GM18520 (cell line): ENCODE measurements around the gene RNF4.
"Not testable (repeated sequence)": the region's sequence is repeated elsewhere in the genome, so short reads cannot be mapped to it uniquely, and the experiment has no call there.

Experiments
- ATAC-seq: cut with Tn5 transposase; IDR thresholded peaks from one replicate; pipeline ENCODE4 v1.9.1; 2021; ENCODE audit not compliant: unreplicated experiment

RNF4 gene

GRCh38 chr4:2468456-2469191 is at the start of gene RNF4:
RNF4 (plus strand) TSS chr4:2469106; CDS start chr4:2490494, 21,388 bp downstream.
- ATAC-seq, result peak; percentile 76

DNA sequence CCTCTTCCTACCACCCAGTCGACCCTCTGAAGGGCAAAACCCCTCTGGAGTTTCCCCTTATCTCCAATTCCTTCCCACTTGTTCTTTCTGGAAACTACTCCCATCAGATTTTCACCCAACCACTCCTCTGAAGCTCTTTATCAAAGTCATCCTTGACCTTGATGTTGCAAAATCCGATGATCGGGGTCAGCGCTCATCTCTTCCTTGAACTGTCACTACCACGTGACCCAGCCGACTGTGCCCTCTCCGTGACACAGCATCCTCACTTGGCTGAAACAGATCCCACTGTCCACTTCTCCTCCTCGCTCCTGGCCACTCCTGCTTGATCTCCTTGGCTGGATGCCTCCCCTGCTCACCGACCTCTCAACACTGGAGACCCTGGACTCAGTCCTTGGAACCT is 49.1 kb upstream of the RNF4 start:
- no peak for ATAC-seq

- no peak for ATAC-seq
These were observed 47.0 kb upstream of the RNF4 start for GRCh38 chr4:2421928-2422327.

DNA sequence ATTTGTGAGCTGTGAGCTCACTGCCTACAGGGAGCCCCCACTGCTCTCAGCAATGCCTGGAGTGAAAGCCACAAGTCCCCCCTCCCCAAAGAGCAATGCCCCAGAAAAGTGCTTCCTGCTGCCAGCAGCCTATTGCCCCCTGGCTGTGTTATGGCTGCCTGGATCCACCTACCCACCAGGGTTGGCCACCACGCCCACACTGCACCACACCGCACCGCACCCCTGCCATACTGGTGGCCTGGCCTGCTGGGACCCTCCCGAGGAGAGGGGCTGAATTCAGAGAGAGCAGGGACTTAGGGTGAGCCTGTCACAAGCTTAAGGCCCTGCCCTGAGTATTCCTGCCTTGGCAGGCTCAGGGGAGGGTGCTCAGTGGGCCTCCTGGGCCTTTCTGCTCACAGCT is 45.8 kb upstream of the RNF4 start:
- ATAC-seq, result no peak

GRCh38 chr4:2423695-2424094 is 45.2 kb upstream of the RNF4 start:
- no peak for ATAC-seq

GRCh38 chr4:2424581-2424980 is 44.3 kb upstream of the RNF4 start:
- no peak for ATAC-seq

GRCh38 chr4:2425386-2426068 is 43.4 kb upstream of the RNF4 start:
- ATAC-seq, result no peak

GRCh38 chr4:2426069-2426397 is 42.9 kb upstream of the RNF4 start:
- no peak for ATAC-seq

DNA sequence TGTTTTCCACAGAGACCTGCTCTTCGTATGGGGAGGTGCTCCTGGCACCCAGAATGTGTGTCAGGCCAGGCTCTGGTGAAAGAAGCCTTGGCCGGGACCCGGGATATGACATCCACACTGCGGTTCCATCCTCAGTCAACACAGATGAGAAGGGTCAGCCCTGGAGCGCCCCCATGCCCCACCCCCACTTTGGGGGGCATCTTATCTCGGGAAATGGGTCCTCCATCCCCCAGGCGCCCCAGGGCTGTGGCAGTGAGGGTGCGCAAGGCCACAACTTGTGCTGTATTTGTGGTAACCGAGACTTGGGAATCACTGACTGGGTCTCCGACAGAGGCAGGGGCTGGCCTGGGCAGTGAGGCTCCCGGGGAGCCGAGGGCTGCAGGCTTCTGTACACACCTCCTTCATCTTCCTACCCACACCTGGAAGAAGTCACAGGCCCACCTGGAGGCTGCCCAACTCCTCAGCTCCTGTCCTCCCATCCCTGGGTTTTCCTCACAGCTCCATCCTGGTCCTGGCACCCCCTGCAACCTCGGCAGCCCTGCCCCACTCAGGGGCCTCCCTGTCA is 42.1 kb upstream of the RNF4 start:
- ATAC-seq, result no peak

GRCh38 chr4:2427383-2428334 is 41.2 kb upstream of the RNF4 start:
- no peak for ATAC-seq

DNA sequence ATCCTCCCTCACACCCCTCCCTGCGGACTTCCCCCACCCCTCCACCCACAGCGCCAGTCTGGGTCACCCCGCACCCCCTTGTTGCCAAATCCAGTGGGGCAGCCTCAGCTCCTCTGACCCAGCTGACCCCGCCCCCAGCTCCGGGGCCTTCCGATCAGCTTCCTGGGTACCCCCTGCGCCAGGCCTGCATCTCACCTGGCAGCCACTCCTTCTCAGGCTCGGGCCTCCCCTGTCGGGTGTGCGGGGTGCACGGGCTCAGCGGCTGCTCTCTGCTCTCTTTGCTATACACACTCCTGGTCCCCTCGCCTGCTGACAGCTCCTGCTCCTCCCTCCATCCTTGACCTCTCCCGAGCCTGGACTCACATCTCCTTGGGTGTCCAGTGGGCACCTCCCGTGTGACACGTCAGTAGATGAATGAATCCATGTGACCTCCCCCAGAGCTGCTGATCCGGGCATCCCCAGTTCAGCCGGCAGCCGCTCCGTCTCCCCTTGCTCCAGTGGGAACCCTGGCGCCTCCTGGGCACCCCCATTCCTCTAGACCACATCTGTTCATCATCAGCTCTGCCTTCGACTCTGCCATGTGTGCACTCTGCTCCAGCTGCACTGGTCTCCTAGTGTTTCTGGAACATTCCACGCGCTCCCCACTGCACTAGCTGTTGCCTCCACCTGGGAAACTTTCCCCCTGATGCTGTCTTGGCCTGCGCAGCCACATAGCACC is 40.3 kb upstream of the RNF4 start:
- no peak for ATAC-seq

DNA sequence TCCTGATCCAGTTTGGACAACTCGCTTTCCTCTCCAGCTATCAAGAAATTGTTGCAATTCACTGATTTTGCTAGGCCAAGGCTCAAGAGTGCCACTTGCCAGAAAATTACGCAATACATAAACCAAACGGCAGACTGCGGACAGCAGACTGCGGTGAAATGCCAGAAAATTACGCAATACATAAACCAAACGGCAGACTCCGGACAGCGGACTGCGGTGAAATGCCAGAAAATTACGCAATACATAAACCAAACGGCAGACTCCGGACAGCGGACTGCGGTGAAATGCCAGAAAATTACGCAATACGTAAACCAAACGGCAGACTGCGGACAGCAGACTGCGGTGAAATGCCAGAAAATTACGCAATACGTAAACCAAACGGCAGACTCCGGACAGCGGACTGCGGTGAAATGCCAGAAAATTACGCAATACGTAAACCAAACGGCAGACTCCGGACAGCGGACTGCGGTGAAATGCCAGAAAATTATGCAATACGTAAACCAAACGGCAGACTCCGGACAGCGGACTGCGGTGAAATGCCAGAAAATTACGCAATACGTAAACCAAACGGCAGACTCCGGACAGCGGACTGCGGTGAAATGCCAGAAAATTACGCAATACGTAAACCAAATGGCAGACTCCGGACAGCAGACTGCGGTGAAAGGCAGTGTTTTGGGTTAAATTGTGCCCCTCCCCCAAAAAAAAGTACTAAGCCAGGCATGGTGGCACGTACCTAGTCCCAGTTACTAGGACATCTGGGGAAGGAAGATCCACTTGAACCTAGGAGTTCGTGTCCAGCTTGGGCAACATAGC is 38.8 kb upstream of the RNF4 start:
- not testable (repeated sequence) for ATAC-seq

GRCh38 chr4:2432004-2432403 is 36.9 kb upstream of the RNF4 start:
- no peak for ATAC-seq

DNA sequence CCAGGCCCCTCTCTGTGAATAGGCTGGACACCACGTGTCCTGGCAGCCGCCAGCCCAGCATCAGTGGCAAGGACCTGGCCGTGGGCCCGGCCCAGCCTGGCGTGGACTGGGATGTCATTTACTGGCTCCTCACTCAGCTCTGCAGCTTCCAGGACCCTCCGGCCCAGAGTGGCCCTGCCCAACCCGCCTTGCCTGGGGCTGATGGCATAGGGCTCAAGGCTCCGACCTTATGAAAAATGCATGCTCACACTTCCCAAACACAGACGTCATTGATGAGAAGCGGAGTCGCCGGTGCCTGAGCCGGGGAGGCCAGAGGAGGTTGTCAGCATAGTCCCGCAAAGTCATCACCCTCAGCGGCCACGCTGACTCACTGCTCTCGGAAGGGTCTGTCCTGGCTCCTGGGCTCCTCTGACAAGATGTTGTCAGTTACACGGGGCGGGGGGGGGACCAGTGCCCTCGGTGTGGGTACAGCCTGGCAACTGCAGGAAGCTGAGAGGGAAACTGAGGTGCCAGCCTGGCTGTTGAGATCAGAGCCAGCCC is 35.8 kb upstream of the RNF4 start:
- ATAC-seq, result no peak

DNA sequence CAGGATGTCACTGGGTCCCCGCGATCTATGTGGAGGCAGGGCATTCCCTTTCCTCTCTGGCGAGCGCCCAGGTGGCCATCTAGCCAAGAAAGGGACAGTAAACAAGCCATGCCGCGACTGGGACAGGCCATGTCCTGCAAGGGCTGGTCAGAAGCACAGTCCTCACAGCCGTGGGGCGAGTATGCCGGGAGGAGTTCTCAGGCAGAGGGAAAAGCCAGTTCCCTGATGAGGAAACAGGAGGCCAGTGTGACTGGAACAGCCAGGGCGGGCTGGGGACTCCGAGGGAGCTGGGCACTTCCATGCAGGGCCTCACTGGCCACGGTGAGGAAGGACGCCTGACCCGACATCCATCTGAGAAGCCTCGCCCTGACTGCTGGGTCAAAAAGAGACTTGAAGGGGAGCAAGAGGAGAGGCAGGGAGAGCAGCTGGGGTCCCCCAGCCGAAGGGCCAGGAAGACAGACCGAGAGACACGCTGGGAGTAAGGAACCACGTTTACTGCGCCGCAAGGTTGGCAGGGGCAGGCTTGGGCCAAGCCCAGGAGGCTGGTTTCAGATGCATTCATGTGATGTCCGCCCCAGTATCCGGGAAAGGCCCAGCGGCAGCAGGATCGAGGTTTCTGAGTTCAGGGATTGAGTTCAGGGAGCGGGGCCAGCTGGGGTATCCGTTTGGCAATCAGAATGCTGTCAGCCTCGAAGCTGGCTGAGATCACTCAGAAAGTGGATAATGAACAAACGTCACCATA is 35.1 kb upstream of the RNF4 start:
- no peak for ATAC-seq

- no peak for ATAC-seq
These were observed 34.5 kb upstream of the RNF4 start for GRCh38 chr4:2434420-2434819.

GRCh38 chr4:2436301-2436700 is 32.6 kb upstream of the RNF4 start:
- no peak for ATAC-seq

GRCh38 chr4:2436761-2437474 is 32.0 kb upstream of the RNF4 start:
- ATAC-seq, result no peak
